Measurements from ENCODE around the gene PFDN4. TPM values are rescaled to one million over a fixed set of nuclear protein-coding genes. Genes with fewer than 3 reads are reported as not detected.

PFDN4 gene
- total RNA-seq, 6 donors from 2014 or later = 15.5 to 78.5 (median 23.9) TPM

GRCh38 chr20:54204063-54204462 is 3.8 kb upstream of the PFDN4 start:
- 72 to 88% methylated on average over 5 to 6 of the region's 6 CpGs for WGBS, 2 donors
- TF ChIP-seq CTCF (IDR thresholded peaks at IDR 0.05) (no peak), POLR2A (IDR thresholded peaks at IDR 0.05) (no peak), POLR2AphosphoS5 (IDR thresholded peaks at IDR 0.05) (no peak), EP300 (IDR thresholded peaks at IDR 0.05) (no peak)
- ATAC-seq (ENCODE audit: low FRiP score in 2 of 2) (no peak), DNase-seq (peak in 1 of 2 donors; percentile 5)
- H3K27me3 ChIP-seq = no peaks in the 10 kb centered on the region
- H3K27ac ChIP-seq = no peak overlapping the region
- H3K4me3 ChIP-seq = no peak overlapping the region
- no peaks in the 10 kb centered on the region for H3K36me3 ChIP-seq
- H3K9me3 ChIP-seq = no peaks in the 10 kb centered on the region
- H3K4me1 ChIP-seq = peaks cover 7 to 9% (median 9%) of the 10 kb centered on the region in 4 donors

- Histone ChIP-seq H3K27me3 (no peaks in the 10 kb centered on the region), H3K4me1 (peaks cover 12 to 14% (median 13%) of the 10 kb centered on the region in 4 donors), H3K4me3 (no peak overlapping the region), H3K9me3 (no peaks in the 10 kb centered on the region), H3K36me3 (no peaks in the 10 kb centered on the region), H3K27ac (no peak overlapping the region)
- DNase-seq = no peak
- TF ChIP-seq POLR2AphosphoS5 (IDR thresholded peaks at IDR 0.05) (no peak), POLR2A (IDR thresholded peaks at IDR 0.05) (no peak), EP300 (IDR thresholded peaks at IDR 0.05) (no peak), CTCF (IDR thresholded peaks at IDR 0.05) (no peak)
- ATAC-seq (ENCODE audit: low FRiP score in 2 of 2) = no peak
- WGBS, 2 donors = 87% methylated on average over 5 of the region's 5 CpGs
Observed at GRCh38 chr20:54204481-54204880, 3.4 kb upstream of the PFDN4 start.

GRCh38 chr20:54205450-54205849 is 2.4 kb upstream of the PFDN4 start:
- 88 to 90% methylated on average over 8 of the region's 8 CpGs for WGBS, 2 donors
- TF ChIP-seq POLR2AphosphoS5 (IDR thresholded peaks at IDR 0.05) (no peak), POLR2A (IDR thresholded peaks at IDR 0.05) (no peak), EP300 (IDR thresholded peaks at IDR 0.05) (no peak), CTCF (IDR thresholded peaks at IDR 0.05) (no peak)
- ATAC-seq (ENCODE audit: low FRiP score in 2 of 2) (no peak), DNase-seq (no peak)
- Histone ChIP-seq H3K27me3 (no peaks in the 10 kb centered on the region), H3K4me3 (no peak overlapping the region), H3K9me3 (no peaks in the 10 kb centered on the region), H3K36me3 (no peaks in the 10 kb centered on the region), H3K27ac (no peak overlapping the region), H3K4me1 (peaks cover 12 to 18% (median 18%) of the 10 kb centered on the region in 4 donors)

GRCh38 chr20:54207053-54207742 is 689 bp upstream of the PFDN4 start:
- Histone ChIP-seq H3K9me3 (no peaks in the 10 kb centered on the region), H3K36me3 (no peaks in the 10 kb centered on the region), H3K4me1 (peaks cover 12 to 18% (median 18%) of the 10 kb centered on the region in 4 donors), H3K27ac (peak overlapping the region; percentile 95 to 99 (median 96)), H3K4me3 (peak overlapping the region in 3 of 4 donors; percentile 73 to 99 (median 82)), H3K27me3 (no peaks in the 10 kb centered on the region)
- WGBS, 2 donors = 57 to 61% methylated on average over 7 of the region's 7 CpGs
- DNase-seq (no peak), ATAC-seq (ENCODE audit: low FRiP score in 2 of 2) (no peak)
- TF ChIP-seq CTCF (IDR thresholded peaks at IDR 0.05) (no peak), EP300 (IDR thresholded peaks at IDR 0.05) (no peak), POLR2AphosphoS5 (IDR thresholded peaks at IDR 0.05) (no peak), POLR2A (IDR thresholded peaks at IDR 0.05) (no peak)

Measured in upper lobe of left lung (tissue), 6 donors.